Measurements from ENCODE around the gene ZNF550. TPM values are rescaled to one million over a fixed set of nuclear protein-coding genes. Genes with fewer than 3 reads are reported as not detected.

The ZNF550 gene
- total RNA-seq = 7.7 and 9.3 TPM in 2 replicates

DNA sequence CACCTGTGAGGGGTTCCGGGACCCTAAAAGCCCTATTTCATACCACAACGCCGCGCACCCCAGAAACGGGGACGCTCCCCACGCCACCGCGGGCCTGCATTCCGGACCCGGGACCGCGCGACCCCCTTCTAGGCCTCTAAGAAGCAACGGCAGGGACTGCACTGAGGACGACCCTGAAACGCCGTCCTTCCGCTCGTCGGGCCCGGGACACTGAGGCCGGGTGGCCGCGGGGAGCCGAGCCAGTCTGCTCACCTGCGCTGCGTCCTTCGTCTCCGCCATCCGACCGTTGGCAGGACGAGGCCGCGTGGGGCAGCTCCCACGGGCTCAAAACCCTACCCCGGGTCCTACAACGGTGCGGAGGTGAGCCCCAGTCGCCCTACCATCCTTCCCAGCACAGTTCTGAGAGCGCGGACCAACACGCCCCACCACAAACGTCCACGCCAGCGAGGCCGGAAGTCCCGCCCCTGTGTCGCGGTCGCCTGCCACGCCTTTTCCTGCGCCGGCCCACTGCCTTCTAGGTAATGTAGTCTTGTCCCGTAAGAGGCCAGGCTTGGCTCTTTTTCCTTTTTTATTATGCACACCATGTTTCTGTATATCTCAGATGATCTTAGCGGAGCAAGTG lies at the start of gene ZNF550:
ZNF550 (minus strand) TSS at position 460 of the 622 bp plus-strand sequence; CDS start at position 279, 181 bp downstream.
- intact Hi-C loops (cut with micrococcal nuclease) = loop anchor here (1.0 to 5.0 kb wide), 22 partner anchors 19 to 881 kb away; partner anchors contain the start of genes ZNF132, ZNF134, ZNF17 and ZNF211

DNA sequence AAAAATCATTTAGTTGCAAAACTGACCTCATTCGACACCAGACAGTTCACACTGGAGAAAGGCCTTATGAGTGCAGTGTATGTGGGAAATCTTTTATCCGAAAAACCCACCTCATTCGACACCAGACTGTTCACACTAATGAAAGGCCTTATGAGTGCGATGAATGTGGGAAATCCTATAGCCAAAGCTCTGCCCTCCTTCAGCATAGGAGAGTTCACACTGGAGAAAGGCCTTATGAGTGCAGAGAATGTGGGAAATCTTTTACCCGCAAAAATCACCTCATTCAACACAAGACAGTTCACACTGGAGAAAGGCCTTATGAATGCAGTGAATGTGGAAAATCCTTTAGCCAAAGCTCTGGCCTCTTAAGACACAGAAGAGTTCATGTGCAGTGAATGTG lies 47.3 kb upstream of the ZNF550 start:
- intact Hi-C loops (cut with micrococcal nuclease) = no loop called here

DNA sequence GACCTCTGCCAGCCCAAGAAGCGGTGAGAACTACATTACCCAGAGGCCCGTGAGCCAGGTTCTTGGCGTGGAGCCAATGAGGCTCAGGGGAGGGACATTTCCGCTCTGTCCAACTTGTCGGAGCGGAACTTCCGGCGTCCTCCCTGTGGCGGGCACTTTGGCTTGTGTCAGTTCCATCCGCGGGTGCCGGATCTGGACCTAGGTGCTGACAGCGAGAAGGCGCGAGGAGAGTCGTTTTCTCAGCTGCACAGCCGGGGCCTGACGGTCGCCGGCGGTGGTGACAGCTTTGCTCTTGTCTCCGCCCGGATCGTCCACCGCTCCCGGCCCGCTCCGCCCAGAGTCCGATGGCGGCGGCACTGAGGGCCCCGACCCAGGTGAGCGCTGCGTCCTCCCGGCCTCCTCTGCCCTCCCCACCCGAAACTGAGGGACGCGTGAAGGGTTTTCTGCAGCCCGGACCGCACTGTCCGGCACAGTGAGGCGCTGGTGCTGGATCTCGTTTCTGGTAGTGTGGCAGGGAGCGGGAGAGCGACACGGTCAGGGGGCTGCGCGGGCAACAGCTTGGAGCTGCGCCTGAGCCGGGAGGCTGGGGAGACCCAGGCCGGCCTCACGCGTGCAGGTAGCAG lies 40.2 kb upstream of the ZNF550 start, which contains the start of gene ZNF530:
ZNF530 (plus strand) TSS at position 125 of the 623 bp plus-strand sequence. CDS start 4,461 bp downstream, outside the sequence.
- intact Hi-C loops (cut with micrococcal nuclease) = loop anchor here (1.0 kb wide), 8 partner anchors 14 to 678 kb away; partner anchors contain the start of genes ZIK1, ZNF134, ZNF211 and ZNF419

DNA sequence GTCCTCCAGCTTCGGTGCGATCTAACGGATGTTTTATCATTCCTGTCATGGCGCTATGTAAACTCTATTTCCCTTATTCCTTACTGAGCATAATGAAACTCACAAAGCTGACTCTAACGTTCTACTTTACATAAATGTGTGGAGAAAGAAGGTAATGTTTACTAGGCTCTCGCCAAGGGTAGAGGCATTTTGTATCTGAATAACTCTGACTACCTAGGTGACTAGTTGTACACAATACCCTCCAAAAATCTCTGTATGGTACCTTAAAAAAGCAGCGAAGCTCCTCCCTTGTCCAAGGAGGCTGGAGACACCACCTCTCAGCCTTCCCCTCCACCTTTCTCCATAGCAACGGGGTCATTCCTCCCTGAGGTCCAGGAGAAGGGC lies 39.7 kb upstream of the ZNF550 start:
- intact Hi-C loops (cut with micrococcal nuclease) = loop anchor here (1.0 kb wide), 8 partner anchors 15 to 679 kb away; partner anchors contain the start of genes ZIK1, ZNF134, ZNF211 and ZNF419

DNA sequence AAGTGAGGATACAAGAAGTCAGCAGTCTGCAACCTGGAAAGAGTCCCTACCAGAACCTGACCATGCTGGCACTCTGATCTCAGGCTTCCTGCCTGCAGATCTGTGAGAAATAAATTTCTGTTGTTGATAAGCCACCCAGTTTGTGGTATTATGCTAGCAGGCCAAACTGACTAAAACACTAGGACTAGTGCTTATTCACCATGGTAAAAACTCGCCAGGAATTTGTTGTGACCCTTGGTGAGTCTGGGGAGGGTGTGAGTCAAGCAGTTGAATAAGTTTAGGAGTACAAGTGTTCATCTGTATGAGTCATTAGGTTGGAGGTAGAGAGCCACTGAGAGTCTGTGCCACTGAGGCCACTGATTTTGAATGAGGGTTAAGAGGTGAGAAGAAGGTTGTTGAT lies 27.9 kb upstream of the ZNF550 start:
- intact Hi-C loops (cut with micrococcal nuclease) = no loop called here

DNA sequence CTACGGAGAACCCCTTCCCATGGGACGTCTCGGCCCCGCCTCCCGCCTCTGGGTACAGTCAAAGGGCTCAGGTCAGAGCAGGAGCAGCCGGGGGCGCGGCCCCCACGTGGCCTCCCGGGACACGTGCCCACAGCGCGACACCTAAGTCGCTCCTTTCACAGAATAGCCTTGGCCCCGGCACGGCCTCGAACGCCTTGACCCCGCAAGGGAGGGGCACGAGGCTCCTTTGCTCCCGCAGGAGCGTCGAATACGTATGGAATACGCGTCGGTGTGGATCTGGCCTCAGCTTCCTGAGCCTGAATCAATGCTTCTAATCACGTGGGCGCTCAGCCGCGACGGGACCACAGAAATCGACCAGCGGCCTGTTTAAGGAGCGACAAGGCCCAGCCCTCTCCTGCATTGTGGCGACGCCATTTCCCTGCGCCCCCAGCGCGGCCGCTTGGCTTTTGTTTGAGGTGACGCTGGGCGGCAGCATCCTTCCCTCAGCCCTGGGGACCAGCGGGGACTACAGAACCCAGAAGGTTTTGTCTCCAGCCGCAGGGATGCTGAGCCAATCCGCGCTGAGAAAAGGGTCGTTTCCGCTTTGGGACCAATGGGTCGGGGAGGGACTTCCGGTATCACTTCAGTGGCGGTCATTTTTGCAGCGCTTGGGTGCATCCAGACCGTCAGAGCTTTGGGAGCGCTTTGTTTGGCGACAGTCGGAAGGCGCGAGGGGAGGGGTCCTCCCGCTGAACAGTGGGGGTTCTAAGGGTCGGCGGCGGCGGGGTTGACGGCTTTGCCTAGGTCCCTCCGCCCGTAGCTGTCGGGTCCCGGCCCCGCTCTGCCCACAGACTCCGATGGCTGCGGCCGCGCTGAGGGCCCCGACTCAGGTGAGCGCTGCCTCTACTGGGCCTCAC lies 24.1 kb upstream of the ZNF550 start, which contains the start of gene ZIK1:
ZIK1 (plus strand) TSS at position 625 of the 896 bp plus-strand sequence; CDS start at position 837, 212 bp downstream.
- intact Hi-C loops (cut with micrococcal nuclease) = loop anchor here (1.0 to 5.0 kb wide), 8 partner anchors 16 to 1016 kb away; partner anchors contain the start of genes ZNF134, ZNF17, ZNF470 and ZNF530

DNA sequence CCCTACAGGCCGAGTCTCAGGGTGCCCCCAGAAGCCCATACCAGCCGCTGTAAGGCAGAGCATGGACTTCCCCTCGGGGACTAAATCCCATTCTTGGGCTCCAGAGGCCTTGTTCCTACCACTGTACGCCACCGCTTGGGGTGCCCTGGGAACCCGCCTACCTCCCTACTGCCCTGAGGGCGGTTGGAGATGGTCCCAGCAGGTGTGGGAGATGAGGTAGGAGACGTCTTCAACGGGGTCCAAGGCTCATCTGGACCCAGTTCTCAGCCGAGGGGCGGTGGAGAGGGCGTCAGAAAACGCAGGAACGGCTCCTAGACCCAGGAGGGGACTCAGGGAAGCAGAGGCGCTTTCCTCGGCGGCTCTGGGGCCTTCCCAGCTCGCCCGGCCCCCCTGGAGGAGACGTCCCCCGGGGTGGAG lies 23.4 kb upstream of the ZNF550 start:
- intact Hi-C loops (cut with micrococcal nuclease) = loop anchor here (1.0 to 5.0 kb wide), 2 partner anchors 144 to 695 kb away; partner anchors contain the start of genes ZNF671 and ZNF8

DNA sequence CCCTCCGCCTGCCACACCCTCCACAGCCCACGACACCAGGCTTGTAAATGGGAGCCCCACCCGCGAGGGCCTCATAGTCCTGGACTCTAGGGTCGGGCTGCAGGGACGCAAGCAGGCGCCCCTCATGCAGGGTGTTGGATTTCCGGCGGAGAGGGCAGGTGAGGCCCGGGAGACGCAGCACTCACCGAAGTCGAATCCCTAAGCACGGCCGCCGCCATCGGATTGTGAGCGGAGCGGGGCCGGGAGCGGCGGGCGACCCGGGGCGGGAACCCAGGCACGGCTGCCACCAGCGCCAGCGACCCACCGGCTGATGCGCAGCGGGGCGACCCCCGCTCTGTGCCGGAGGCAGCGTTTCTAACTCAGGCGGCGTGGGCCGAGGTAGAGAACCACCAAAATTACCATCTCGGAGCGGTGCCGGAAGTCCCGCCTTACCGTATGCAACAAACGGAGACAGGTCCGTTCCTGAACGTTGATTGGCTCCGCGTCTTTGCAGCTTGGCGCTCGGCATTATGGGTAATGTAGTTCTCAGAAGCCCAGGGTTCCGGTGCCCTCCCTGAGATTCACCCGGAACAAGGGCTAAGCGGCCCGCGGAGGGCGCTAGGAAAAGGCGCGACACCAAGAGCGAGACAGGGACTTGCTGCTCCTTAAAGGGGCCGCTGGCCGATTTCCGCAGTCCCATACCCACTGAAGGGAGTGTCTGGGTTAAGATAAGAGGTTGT lies 19.0 kb upstream of the ZNF550 start, which contains the start of gene ZNF416:
ZNF416 (minus strand) TSS at position 425 of the 719 bp plus-strand sequence; CDS start at position 218, 207 bp downstream.
- intact Hi-C loops (cut with micrococcal nuclease) = loop anchor here (1.0 to 5.0 kb wide), 25 partner anchors 19 to 1176 kb away; partner anchors contain the start of genes TRAPPC2B, ZNF134, ZNF17 and ZNF211

DNA sequence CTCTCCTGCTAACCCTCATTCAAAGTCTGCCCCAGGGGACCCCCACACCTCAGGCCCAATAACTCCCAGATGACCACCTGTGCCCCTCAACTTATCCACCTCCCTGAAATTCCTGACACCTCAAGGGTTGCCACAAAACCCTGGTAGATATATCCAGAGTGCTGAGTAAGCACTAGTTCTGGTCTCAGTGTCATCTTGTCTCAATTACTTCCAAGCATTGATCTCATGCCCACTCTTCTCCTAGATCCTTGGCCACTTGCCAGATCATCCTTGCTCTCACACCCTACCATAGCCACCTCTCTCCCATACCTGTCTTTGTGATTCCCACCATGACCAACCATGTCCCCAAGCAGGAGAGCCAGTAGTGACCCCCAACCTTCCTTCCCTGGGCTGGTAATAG lies 17.0 kb upstream of the ZNF550 start:
- intact Hi-C loops (cut with micrococcal nuclease) = loop anchor here (5.0 kb wide), 2 partner anchors 426 to 1174 kb away; partner anchors contain the start of genes ZNF583 and ZNF606

DNA sequence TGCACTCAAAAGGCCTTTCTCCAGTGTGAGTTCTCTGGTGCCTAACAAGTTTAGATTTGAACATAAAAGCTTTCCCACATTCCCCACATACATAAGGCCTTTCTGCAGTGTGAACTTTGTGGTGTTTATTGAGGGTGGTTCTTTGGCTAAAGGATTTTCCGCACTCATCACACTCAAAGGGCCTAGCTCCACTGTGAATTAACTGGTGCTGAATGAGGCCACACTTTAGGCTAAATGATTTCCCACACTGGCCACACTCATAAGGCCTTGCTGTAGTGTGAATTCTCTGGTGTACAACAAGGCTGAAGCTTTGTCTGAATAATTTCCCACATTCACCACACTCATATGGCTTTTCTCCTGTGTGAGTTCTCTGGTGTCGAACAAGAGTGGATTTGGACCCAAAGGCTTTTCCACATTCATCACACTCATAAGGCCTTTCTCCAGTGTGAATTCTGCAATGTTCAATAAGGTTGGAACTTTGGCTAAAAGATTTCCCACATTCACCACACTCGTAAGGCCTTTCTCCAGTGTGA lies 12.8 kb upstream of the ZNF550 start:
- intact Hi-C loops (cut with micrococcal nuclease) = no loop called here

DNA sequence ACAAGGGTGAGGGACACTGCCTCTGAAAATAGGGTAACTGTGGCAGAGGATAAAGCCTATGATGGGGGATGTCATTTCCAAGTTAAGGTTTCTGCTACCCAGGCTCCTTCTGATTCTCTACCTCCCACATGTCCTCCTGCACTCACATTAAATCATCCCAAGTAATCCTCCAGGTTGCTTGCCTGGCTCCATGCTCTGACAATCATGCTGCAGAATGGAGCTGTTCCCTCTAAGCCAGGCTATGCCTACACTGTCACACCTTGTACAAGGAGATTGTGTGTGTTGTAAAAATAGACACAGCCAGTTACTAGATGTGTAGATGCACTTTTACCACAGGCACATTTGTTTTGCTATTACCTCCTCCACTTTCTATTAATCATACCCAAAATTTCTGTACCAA lies 11.0 kb upstream of the ZNF550 start:
- intact Hi-C loops (cut with micrococcal nuclease) = no loop called here

DNA sequence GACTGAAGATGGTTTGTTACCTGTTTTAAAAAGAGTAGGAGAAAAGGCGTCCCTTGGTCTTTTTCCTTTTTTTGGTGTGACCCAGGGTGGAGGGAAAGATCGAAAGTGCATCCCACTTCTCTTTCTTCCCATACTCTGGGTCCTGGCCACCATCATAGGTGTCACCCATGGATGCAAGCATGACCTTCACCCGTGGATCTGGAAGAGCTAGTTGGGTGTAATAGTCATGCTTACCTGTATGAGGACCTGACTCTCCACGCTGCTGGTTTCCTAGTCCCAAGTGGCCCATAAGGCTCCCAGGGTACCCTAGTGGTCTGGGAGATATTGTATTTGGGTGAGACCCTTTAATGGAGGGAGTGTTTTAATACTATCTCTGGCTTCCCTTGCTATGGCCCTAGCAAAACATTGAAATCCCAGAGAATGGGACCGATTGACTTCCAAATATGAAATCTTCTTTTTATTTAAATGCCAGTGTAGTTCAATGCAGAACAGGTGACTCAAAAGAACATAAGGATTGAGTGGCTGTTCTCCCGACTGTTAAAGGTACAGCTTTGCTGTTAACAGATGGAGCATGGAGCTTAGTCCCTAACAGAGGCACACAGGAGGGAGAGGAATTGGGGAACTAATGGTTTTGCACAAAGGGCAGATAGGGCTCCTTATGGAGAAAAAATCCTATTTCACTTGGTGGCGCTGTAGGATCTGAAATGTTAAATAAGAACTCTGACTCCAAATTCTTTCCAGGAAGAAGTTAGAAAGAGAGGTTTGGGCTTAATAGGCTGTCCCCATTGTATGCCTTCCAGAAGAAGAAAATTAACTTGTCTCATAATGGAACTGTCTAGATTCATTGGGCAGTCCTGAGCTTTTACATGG lies 7.0 kb upstream of the ZNF550 start:
- intact Hi-C loops (cut with micrococcal nuclease) = no loop called here

DNA sequence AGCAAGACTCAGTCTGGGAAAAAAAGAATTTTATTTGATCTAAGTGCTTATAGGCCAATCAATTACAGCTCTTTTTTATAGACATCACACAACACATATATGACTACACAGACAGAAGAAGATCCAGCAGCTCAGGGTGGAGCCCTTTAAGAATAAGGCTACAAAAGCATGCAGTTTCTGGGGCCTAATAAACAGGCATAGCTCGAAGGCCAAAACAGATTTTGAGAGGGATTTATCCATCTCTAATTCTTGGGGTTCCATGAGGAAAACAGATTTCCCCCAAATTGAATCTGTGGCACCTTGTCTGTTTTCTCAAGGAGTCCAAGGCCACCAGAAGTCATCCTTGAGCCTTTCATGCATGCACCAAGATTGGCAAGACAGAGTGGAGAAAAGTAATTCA lies 3.9 kb upstream of the ZNF550 start:
- intact Hi-C loops (cut with micrococcal nuclease) = no loop called here

DNA sequence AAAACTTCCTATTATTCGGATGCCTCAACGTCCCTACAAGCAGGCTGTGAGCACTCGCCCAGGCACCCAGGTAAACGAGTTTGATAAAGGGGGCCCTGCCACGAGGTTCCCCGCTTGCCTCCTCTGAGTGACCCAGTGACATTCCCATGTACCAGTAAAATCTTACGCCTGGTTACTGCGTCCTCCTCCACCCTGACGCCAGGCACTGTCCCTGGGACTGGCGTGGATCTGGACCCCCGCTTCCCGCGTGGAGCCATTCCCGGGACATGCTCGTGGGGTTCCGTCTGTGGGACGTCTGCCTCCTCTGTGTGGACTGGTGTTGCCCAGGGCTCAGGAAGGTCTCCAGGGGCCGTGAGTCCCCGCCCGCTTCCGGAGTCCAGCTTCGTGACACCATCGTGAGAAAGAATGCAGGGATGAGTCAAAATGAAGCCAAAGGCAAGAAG lies 407 bp upstream of the ZNF550 start:
- intact Hi-C loops (cut with micrococcal nuclease) = no loop called here

DNA sequence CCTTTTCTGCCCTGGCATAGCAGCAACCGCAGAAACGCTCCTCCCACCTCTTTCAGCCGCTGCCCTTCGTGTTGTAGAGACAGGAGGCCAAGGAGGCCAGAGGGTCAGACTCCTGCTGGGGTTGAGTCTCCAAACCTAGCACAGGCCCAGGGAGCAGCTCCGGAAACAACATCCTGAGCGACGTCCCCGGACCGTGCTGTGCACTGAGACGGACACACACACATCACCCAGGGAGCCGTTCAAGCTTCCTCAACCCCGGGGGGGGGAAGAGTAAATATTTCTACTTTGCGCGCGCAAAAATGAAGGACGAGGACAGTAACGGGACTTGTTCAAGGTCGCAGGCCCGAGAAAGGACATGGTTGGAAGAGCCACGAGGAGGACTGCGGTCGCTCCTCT lies 657 bp downstream of the ZNF550 start:
- intact Hi-C loops (cut with micrococcal nuclease) = loop anchor here (1.0 to 5.0 kb wide), 22 partner anchors 19 to 881 kb away; partner anchors contain the start of genes ZNF132, ZNF134, ZNF17 and ZNF211

DNA sequence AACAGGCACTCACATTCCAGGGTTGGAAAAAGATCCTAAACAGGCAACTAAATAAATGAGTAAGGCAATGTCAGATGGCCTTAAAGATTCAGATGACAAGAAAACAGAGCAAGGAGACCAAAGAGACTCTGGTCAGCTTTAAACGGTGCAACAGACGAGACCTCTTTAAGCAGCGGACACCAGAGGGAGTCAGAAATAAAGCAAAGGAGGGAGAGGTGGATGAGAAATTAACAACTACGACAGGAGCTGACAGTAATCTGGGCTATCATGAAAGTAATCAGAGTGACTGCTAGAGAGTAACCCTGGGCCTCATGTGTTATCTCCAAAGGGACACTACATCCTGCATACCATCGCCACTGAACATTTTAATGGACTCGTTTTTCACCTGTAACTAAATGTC lies 1.1 kb downstream of the ZNF550 start:
- intact Hi-C loops (cut with micrococcal nuclease) = loop anchor here (5.0 kb wide), 1 partner anchor 599 kb away; no protein-coding TSS in a partner anchor

DNA sequence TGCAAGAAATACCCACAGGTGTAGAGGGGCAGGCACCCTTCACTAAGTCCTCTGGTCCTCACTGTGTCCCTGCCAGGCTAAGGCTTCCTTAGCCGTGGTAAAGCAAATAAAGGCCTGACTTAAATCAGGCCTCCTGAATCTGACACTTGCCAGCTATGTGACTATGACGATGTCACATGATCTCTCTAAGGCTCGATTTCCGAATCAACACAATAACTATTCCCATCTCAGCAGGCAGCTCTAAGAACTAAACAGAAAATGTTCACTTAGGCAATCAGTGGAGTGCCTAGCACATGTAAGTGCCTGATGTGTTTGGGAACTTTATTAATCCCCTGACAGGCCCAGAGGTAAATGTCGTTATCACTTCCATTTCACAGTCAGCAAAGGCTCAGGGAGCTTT lies 2.0 kb downstream of the ZNF550 start:
- intact Hi-C loops (cut with micrococcal nuclease) = loop anchor here (5.0 kb wide), 1 partner anchor 600 kb away; no protein-coding TSS in a partner anchor

DNA sequence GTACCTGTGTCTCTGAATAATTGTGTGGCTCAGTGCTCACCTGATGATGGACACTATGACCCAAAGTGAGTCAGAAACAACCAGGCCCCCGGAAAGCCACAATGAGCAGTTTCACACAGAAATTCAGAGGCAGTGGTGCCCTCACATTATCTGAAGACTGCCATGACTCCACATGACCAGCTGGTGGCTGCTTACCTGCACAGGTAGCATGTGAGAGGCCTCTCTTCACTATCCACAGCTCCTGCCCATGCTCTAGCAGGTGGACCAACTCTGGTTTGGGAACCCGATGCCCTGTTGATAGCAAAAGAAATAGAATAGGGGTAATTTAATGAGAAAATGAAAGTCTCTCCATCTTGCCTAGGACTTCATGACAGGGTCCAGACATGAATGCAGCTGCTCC lies 7.2 kb downstream of the ZNF550 start:
- intact Hi-C loops (cut with micrococcal nuclease) = no loop called here

DNA sequence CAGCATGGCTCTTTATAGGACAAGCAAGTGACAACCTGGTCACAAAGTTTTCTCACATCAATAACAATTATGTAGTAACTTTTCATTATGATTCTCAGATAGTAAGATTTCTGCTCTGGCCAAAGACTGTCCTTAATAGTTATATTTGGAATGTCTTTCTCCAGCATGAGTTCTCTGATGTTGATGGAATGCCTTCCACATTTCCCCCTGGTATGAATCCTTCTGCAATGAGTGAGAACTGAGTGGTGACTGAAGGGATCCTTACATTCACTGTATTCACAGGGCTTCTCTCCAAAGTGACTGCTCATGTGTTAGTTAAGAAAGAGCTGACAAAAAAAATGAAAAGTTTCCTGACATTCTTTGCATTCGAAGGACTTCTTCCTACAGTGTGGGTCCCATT lies 13.2 kb downstream of the ZNF550 start:
- intact Hi-C loops (cut with micrococcal nuclease) = no loop called here
